Activated T-cell treated with anti-CD3 and anti-CD28 coated beads for 48 hours (primary cell): ENCODE results near the gene ZDHHC14.
"Not testable (repeated sequence)": the region's sequence is repeated elsewhere in the genome, so short reads cannot be mapped to it uniquely, and the experiment has no call there.

Source experiments
- DNase-seq: peaks from one replicate; pipeline ENCODE4 v3.0.0-alpha.2; 2020; ENCODE audit warnings: low read depth

Gene ZDHHC14

DNA sequence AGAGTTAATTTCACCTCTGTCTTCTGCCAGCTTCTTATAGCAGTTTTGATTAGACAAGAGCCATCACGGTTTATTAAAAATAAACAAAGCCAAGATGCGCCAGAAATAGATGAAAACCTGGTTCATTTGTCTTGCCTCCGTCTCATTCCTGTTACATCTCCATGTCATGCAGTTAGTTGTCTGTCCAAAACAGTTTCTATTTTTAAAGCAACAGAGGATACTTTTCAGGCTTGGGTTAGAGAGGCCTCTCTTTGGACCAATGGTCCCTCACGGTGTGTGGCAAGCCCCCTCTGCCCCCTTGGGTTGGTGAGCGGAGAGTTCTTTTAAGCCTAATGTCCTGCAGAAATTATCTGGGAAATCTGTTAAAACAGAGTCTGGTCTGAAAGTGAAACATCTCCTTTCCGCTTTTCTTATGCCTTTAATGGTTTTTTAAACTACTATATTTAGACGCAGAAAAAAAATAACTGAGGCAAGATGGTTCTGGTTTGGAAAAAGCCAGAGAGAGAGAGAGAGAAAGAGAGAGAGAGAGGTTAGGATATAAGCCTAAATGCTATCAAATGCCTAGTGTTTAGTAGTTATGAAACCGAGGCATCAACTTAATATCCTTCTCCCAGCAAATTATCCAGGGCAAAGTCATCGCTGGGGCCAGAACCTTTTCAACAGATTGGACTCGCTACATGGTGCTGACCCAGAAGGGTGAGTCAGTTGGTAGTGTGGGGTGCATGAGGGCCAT lies 64.5 kb downstream of the ZDHHC14 start:
- DNase-seq = no peak

GRCh38 chr6:157447735-157448134 lies 66.7 kb downstream of the ZDHHC14 start:
- DNase-seq = no peak

GRCh38 chr6:157449610-157450009 lies 68.6 kb downstream of the ZDHHC14 start:
- no peak for DNase-seq

GRCh38 chr6:157450931-157451742 lies 70.1 kb downstream of the ZDHHC14 start:
- no peak for DNase-seq

- no peak for DNase-seq
Observed at GRCh38 chr6:157452096-157452495, 71.1 kb downstream of the ZDHHC14 start.

DNA sequence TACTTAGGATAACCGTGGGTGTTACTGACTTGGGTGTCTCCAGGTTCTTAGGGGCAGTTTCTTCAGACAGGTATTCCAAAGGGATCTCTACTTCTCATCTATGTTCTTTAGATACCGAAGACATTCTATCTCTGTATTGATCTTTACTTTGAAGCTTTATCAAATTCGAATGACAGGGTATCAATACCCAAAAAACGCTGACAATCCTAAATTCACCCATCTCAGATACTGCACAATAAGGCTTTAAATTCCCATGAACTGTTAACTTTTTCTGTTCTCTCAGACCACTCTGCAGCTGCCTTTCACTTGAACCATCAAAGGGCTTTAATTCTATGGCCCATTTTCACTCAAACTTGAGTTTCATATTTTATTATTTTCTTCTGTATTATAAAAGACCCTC lies 72.1 kb downstream of the ZDHHC14 start:
- DNase-seq = no peak

DNA sequence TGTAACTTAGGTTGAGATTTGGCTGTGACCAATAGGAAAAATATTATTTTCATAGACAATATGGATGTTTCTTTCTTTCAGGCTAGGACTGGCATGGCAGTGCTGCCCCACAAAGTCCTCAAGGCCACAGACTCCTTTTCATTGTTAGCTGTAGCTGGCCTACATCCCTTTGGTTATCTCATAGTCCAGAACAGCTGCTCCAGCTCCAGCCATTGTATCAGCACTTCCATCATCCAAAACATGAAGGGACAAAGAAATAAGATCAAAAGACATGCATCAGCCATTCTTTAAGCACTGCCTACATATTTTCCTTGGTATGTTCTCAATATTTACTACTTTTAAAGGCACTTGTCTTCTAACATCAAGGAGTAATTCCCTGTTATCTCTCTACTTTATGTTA lies 73.0 kb downstream of the ZDHHC14 start:
- no peak for DNase-seq

GRCh38 chr6:157454762-157455714 lies 74.0 kb downstream of the ZDHHC14 start:
- no peak for DNase-seq

- DNase-seq = no peak
Observed at GRCh38 chr6:157455731-157456523, 74.9 kb downstream of the ZDHHC14 start.

GRCh38 chr6:157456524-157456829 lies 75.5 kb downstream of the ZDHHC14 start:
- no peak for DNase-seq

- no peak for DNase-seq
Observed at GRCh38 chr6:157457787-157458186, 76.8 kb downstream of the ZDHHC14 start.

DNA sequence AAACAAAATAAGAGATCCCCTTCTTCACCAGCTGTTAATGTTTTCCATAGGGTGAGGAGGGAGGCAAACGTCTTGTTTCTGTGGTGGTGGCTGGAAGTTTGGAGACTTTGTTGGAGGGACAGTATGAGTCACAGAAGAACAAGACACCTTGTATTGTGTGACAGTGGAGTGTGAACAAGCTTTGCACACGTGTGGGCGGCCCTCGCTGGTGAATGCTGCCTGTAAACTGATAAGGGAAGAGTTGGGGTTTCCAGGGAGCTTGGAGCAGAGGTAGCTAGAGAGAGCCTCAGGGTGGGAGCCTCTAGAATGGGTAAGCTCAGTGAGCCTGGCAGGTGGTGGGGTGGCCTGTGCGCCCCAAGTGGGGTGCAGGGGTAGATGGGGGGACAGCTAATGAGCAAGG lies 78.3 kb downstream of the ZDHHC14 start:
- DNase-seq = peak; percentile 52

GRCh38 chr6:157460182-157460999 lies 79.4 kb downstream of the ZDHHC14 start:
- no peak for DNase-seq

DNA sequence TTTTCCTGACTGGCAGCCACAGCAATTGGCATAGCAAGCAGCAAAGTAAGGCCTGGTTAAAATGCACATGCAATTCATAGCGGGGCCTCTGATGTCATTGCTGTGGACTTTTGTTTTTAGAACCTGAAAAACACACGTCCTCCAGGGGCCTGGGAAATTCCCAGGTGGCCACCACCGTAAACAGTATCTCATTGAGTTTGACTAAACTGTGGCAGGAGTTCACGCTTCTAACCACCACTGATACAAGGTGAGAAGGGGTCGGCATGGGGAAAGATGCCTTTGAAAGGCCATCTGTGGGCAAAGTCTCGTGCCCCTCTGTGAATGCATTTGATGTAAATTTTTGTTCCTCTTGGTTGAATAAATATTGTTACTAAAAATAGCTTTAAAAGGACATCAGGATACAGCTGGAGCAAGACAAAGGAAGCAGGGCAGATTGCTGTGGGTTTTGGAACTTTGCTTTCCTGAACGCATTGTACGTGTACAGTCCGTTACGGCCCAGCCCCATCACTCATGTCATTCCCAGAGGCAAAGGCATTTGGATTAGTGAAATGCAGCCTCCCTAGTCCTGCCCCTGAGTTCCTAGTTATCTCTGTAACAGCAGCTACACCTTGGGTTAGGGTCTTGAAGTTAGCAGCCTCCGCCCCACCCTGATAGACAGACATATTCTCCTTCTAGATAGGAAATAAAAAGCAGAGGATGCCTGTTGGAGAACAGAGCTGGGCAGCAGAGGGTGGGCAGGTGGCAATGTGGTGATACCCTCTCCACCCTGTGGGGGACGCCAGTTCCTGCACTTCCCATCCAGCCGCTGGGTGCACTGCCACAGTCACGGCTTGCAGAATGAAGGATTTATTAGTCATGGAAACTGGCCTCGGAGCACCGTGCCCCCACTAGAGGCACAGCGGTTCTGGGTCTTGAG lies 80.3 kb downstream of the ZDHHC14 start:
- peak; percentile 68 for DNase-seq

DNA sequence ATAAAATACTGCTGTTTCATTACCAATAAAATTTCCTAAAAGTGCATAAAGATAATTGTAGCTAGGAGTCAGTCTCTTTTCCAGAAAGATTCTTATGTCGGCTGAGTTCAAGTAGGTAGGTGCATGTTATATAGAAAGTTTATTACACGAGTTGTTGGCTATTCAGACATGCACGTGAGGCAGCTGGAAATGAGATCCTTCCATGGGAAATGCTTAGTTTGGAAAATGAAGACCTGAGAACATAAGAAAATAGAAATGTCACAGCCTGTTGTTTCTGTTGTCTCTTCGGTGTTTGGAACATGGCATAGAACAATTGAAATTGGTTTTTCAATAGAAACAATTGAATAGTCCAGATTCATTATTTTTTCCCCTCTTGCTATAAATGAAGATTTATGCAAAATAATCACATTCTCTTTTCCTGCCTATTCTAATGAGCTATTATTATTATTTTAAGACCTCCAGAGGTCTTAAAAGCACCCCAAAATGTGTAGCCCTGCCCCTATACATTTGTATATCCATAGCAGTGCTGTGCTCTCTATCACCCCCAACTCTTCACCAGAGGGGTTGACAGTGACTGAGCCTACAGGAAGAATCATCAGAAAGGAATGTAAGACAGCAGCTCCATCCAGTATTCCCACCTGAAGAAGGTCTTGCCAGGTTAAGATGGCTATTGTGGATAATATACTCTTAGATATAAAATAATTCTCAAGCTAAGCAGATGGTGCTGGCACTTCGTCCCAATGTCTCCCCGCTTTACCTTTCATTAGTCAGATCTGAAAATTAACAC lies 82.2 kb downstream of the ZDHHC14 start:
- no peak for DNase-seq

GRCh38 chr6:157463743-157464135 lies 82.7 kb downstream of the ZDHHC14 start:
- DNase-seq = not testable (repeated sequence)

- DNase-seq = no peak
Observed at GRCh38 chr6:157464653-157465535, 83.9 kb downstream of the ZDHHC14 start.

- DNase-seq = no peak
Observed at GRCh38 chr6:157466342-157466648, 85.3 kb downstream of the ZDHHC14 start.
